Measurements from ENCODE around the gene APOO. TPM values are rescaled to one million over a fixed set of nuclear protein-coding genes. Genes with fewer than 3 reads are reported as not detected.

The APOO gene
- total RNA-seq, 4 donors from 2014 or later = 12.1 to 37.3 (median 30.8) TPM

- H3K27me3 ChIP-seq = no peaks in the 10 kb centered on the region
- intact Hi-C loops (cut with DNase I; ENCODE audit: low total_unique reads) = no loop called here
- H3K4me3 ChIP-seq = no peak overlapping the region
- H3K4me1 ChIP-seq = no peaks in the 10 kb centered on the region
- ATAC-seq (no peak), DNase-seq (no peak)
- no peak overlapping the region for H3K27ac ChIP-seq
- no peaks in the 10 kb centered on the region for H3K36me3 ChIP-seq
- in situ Hi-C loops (cut with MboI; ENCODE audit: low sequenced_read_pairs in 4 of 4) = no loop called here
- no peak for TF ChIP-seq CTCF (IDR thresholded peaks at IDR 0.05 in 4 of 5, conservative IDR thresholded peaks at IDR 0.05 in 1 of 5)
- TF ChIP-seq POLR2A (IDR thresholded peaks at IDR 0.05) = no peak
- H3K9me3 ChIP-seq = no peaks in the 10 kb centered on the region
Observed at GRCh38 chrX:23952391-23952790, 44.7 kb upstream of the APOO start.

- no peaks in the 10 kb centered on the region for H3K27me3 ChIP-seq
- H3K4me3 ChIP-seq = no peak overlapping the region
- H3K9me3 ChIP-seq = no peaks in the 10 kb centered on the region
- in situ Hi-C loops (cut with MboI; ENCODE audit: low sequenced_read_pairs in 4 of 4) (no loop called here), intact Hi-C loops (cut with DNase I; ENCODE audit: low total_unique reads) (no loop called here)
- TF ChIP-seq POLR2A (IDR thresholded peaks at IDR 0.05) = no peak
- no peak for TF ChIP-seq CTCF (IDR thresholded peaks at IDR 0.05 in 4 of 5, conservative IDR thresholded peaks at IDR 0.05 in 1 of 5)
- no peak overlapping the region for H3K27ac ChIP-seq
- H3K4me1 ChIP-seq = no peaks in the 10 kb centered on the region
- DNase-seq = no peak
- H3K36me3 ChIP-seq = no peaks in the 10 kb centered on the region
- ATAC-seq = no peak
Observed at GRCh38 chrX:23945206-23945605, 37.5 kb upstream of the APOO start.

GRCh38 chrX:23944234-23944633 is 36.5 kb upstream of the APOO start:
- Histone ChIP-seq H3K9me3 (no peaks in the 10 kb centered on the region), H3K36me3 (no peaks in the 10 kb centered on the region), H3K27ac (no peak overlapping the region), H3K4me1 (no peaks in the 10 kb centered on the region), H3K27me3 (no peaks in the 10 kb centered on the region), H3K4me3 (no peak overlapping the region)
- intact Hi-C loops (cut with DNase I; ENCODE audit: low total_unique reads) (no loop called here), in situ Hi-C loops (cut with MboI; ENCODE audit: low sequenced_read_pairs in 4 of 4) (no loop called here)
- ATAC-seq = no peak
- TF ChIP-seq POLR2A (IDR thresholded peaks at IDR 0.05) (no peak), CTCF (IDR thresholded peaks at IDR 0.05 in 4 of 5, conservative IDR thresholded peaks at IDR 0.05 in 1 of 5) (no peak)
- DNase-seq = no peak

- intact Hi-C loops (cut with DNase I; ENCODE audit: low total_unique reads) = no loop called here
- Histone ChIP-seq H3K4me1 (no peaks in the 10 kb centered on the region), H3K27me3 (no peaks in the 10 kb centered on the region), H3K9me3 (no peaks in the 10 kb centered on the region), H3K4me3 (no peak overlapping the region), H3K27ac (no peak overlapping the region), H3K36me3 (no peaks in the 10 kb centered on the region)
- in situ Hi-C loops (cut with MboI; ENCODE audit: low sequenced_read_pairs in 4 of 4) = no loop called here
- no peak for TF ChIP-seq POLR2A (IDR thresholded peaks at IDR 0.05)
- TF ChIP-seq CTCF (IDR thresholded peaks at IDR 0.05 in 4 of 5, conservative IDR thresholded peaks at IDR 0.05 in 1 of 5) = no peak
- DNase-seq (no peak), ATAC-seq (no peak)
Observed at GRCh38 chrX:23939203-23939602, 31.5 kb upstream of the APOO start.

GRCh38 chrX:23938690-23939089 is 31.0 kb upstream of the APOO start:
- no peak for DNase-seq
- ATAC-seq = no peak
- no peaks in the 10 kb centered on the region for H3K9me3 ChIP-seq
- H3K4me3 ChIP-seq = no peak overlapping the region
- no peaks in the 10 kb centered on the region for H3K36me3 ChIP-seq
- no peaks in the 10 kb centered on the region for H3K4me1 ChIP-seq
- H3K27ac ChIP-seq = no peak overlapping the region
- TF ChIP-seq CTCF (IDR thresholded peaks at IDR 0.05 in 4 of 5, conservative IDR thresholded peaks at IDR 0.05 in 1 of 5) (no peak), POLR2A (IDR thresholded peaks at IDR 0.05) (no peak)
- in situ Hi-C loops (cut with MboI; ENCODE audit: low sequenced_read_pairs in 4 of 4) (no loop called here), intact Hi-C loops (cut with DNase I; ENCODE audit: low total_unique reads) (no loop called here)
- no peaks in the 10 kb centered on the region for H3K27me3 ChIP-seq

Data from gastrocnemius medialis (tissue), 4 donors.